HepG2 (cell line): Measurements from ENCODE around the gene RLN3. TPM values are rescaled to one million over a fixed set of nuclear protein-coding genes. Genes with fewer than 3 reads are reported as not detected.

Experiments
- ATAC-seq: fragments of 200-7000 bp; cut with Tn5 transposase; 3 replicates; pipeline ENCODE4 v1.9.1; 2020; ENCODE audit warnings: mild to moderate bottlenecking, moderate library complexity
- BruUV-seq: library from RNA; stranded (reverse); fragments of 400-500 nt; replicated peaks from 2 replicates; lab custom pipeline; 2021; lab: Mats Ljungman, UMichigan
- CTCF ChIA-PET: fragments of 300-600 bp; formaldehyde crosslinking; extraction: SDS; loops from one replicate; lab custom pipeline; 2021; ENCODE audit warnings: low total read pairs, inconsistent platforms, low intra/inter-chr PET ratio; lab: Yijun Ruan, JAX
- POLR2A ChIA-PET: fragments of 350-600 bp; sonication (Branson Sonifier 250); formaldehyde crosslinking; loops from one replicate; lab custom pipeline; 2020; ENCODE audit warnings: antibody characterized with exemption, inconsistent platforms; lab: Yijun Ruan, JAX
- DNase-seq: peaks from one replicate; pipeline ENCODE4 v3.0.0-alpha.2; 2015; ENCODE audit warnings: low spot score
- FAIRE-seq: peaks from 3 replicates; lab custom pipeline; 2011; peaks lifted over from hg19 to GRCh38; lab: Jason Lieb, UNC
- H2AFZ ChIP-seq: one replicate; pipeline ENCODE4 v1.6.1; 2011; ENCODE audit warnings: low read length, inconsistent platforms
- H3K27ac ChIP-seq: fragments of 300-600 bp; 3 replicates; pipeline ENCODE4 v1.8.0; 2011; ENCODE audit warnings: mixed run types, mild to moderate bottlenecking, mixed read lengths, low read length, inconsistent platforms; ENCODE audit not compliant: insufficient read depth; ENCODE audit errors: extremely low read length
- H3K27me3 ChIP-seq, 2 experiments: fragments of 200-600 bp in 1 of 2; 2 replicates in 1 of 2; 3 replicates in 1 of 2; pipeline versions ENCODE4 v1.6.0 to v1.8.0; 2011; ENCODE audit warnings: low read length in 2 of 2, mild to moderate bottlenecking in 2 of 2, moderate library complexity in 2 of 2, inconsistent platforms in 1 of 2; ENCODE audit not compliant: insufficient read depth in 2 of 2, control insufficient read depth in 1 of 2
- H3K36me3 ChIP-seq, 2 experiments: fragments of 200-600 bp in 1 of 2; replicated peaks in 1 of 2; 2 replicates in 1 of 2; 3 replicates in 1 of 2; pipeline versions ENCODE4 v1.5.1 to v1.8.0; 2011; ENCODE audit warnings: low read length in 2 of 2, inconsistent platforms in 1 of 2; ENCODE audit not compliant: insufficient read depth in 2 of 2, control insufficient read depth in 1 of 2
- H3K4me1 ChIP-seq: 2 replicates; pipeline ENCODE4 v1.5.1; 2012; ENCODE audit warnings: low read length, inconsistent platforms; ENCODE audit not compliant: insufficient read depth
- H3K4me2 ChIP-seq: 2 replicates; pipeline ENCODE4 v1.6.0; 2011; ENCODE audit warnings: low read depth, low read length, inconsistent platforms
- H3K4me3 ChIP-seq, 3 experiments: fragments of 200-600 bp in 1 of 3; sonication (generic), shearing (Covaris generic) in 1 of 3; replicated peaks in 1 of 3; 2 replicates each; pipeline ENCODE4 v1.5.1; 2011 to 2016; ENCODE audit warnings: low read length in 3 of 3, inconsistent platforms in 2 of 3, low read depth in 2 of 3, mild to moderate bottlenecking in 2 of 3, control low read depth in 1 of 3, mixed read lengths in 1 of 3; ENCODE audit not compliant: insufficient read depth in 1 of 3
- H3K79me2 ChIP-seq: one replicate; pipeline ENCODE4 v1.6.1; 2011; ENCODE audit warnings: low read length, inconsistent platforms; ENCODE audit not compliant: insufficient read depth
- H3K9ac ChIP-seq: 2 replicates; pipeline ENCODE4 v1.6.0; 2011; ENCODE audit warnings: mild to moderate bottlenecking, low read depth, low read length, inconsistent platforms; ENCODE audit not compliant: insufficient read depth
- H3K9me3 ChIP-seq: 2 replicates; pipeline ENCODE4 v1.5.1; 2012; ENCODE audit warnings: mild to moderate bottlenecking, low read length
- H4K20me1 ChIP-seq: 2 replicates; pipeline ENCODE4 v1.6.0; 2011; ENCODE audit warnings: inconsistent platforms, mild to moderate bottlenecking, low read length, moderate library complexity; ENCODE audit not compliant: insufficient read depth
- ETV6 ChIP-seq: sonication (generic); formaldehyde crosslinking; conservative IDR thresholded peaks from 2 replicates; pipeline ENCODE4 v1.4.0; 2020; ENCODE audit warnings: missing genetic modification reagents
- KDM2A ChIP-seq: sonication (generic); formaldehyde crosslinking; IDR thresholded peaks from 2 replicates; pipeline ENCODE4 v1.4.0; 2020; ENCODE audit warnings: low read depth, missing genetic modification reagents, borderline replicate concordance
- KLF11 ChIP-seq: IDR thresholded peaks from 2 replicates; pipeline ENCODE4 v1.6.1; 2016; ENCODE audit warnings: missing compliant biosample characterization
- MTF2 ChIP-seq: sonication (generic); formaldehyde crosslinking; IDR thresholded peaks from 2 replicates; pipeline ENCODE4 v1.5.0; 2020; ENCODE audit warnings: missing genetic modification reagents, borderline replicate concordance
- PBX3 ChIP-seq: sonication (generic); formaldehyde crosslinking; IDR thresholded peaks from 2 replicates; pipeline ENCODE4 v1.8.1; 2023; ENCODE audit warnings: missing genetic modification reagents, inconsistent platforms, borderline replicate concordance
- RNF219 ChIP-seq: sonication (generic); formaldehyde crosslinking; IDR thresholded peaks from 2 replicates; pipeline ENCODE4 v1.5.0; 2020; ENCODE audit warnings: mild to moderate bottlenecking, missing genetic modification reagents
- SAFB2 ChIP-seq: sonication (generic); formaldehyde crosslinking; IDR thresholded peaks from 2 replicates; pipeline ENCODE4 v1.5.1; 2020; ENCODE audit warnings: missing genetic modification reagents, low read depth, mild to moderate bottlenecking, borderline replicate concordance
- ZBTB1 ChIP-seq: sonication (generic); formaldehyde crosslinking; IDR thresholded peaks from 2 replicates; pipeline ENCODE4 v1.4.0; 2020; ENCODE audit warnings: missing genetic modification reagents, borderline replicate concordance
- ZNF335 ChIP-seq: sonication (generic); formaldehyde crosslinking; IDR thresholded peaks from 2 replicates; pipeline ENCODE4 v1.4.0; 2020; ENCODE audit warnings: missing genetic modification reagents
- ZNF33B ChIP-seq: sonication (generic); formaldehyde crosslinking; IDR thresholded peaks from 2 replicates; pipeline ENCODE4 v1.5.1; 2020; ENCODE audit warnings: mild to moderate bottlenecking, missing genetic modification reagents
- ZNF724P ChIP-seq: sonication (generic); formaldehyde crosslinking; IDR thresholded peaks from 2 replicates; pipeline ENCODE4 v1.8.0; 2022; ENCODE audit warnings: missing genetic modification reagents, borderline replicate concordance
- WGBS: methylation state at CpG from one replicate; pipeline ENCODE4 v1.1.6; 2017; ENCODE audit warnings: low lambda C conversion rate; 5-methylcytosine and 5-hydroxymethylcytosine counted together
- in situ Hi-C: cut with HindIII; loops from 2 replicates; pipeline ENCODE4 v1.10.0; 2017; ENCODE audit warnings: low pct_unique_long_range_greater_than_20kb; ENCODE audit not compliant: extremely low pct_ligation_motif_present
- intact Hi-C: fragments of 100-400 bp; cut with micrococcal nuclease; formaldehyde crosslinking; loops from one replicate; pipeline ENCODE4 v1.10.0; 2022; ENCODE audit not compliant: unreplicated experiment
- polyA plus RNA-seq, 8 experiments: library from polyadenylated mRNA; depleted of rRNA in 3 of 8; stranded (reverse) in 7 of 8; unstranded in 1 of 8; fragments of >200 nt; fragmentation: Illumina TruSeq in 4 of 8; extraction: Trizol in 4 of 8; gene quantifications; 2 replicates each; pipeline versions ENCODE4 v1.2.1 to v1.2.3, GENCODE V29; 2011 to 2016; ENCODE audit warnings: low read depth in 4 of 8, missing spikeins in 1 of 8, mixed read lengths in 1 of 8; ENCODE audit not compliant: insufficient read depth in 1 of 8
- total RNA-seq, 5 experiments: library from RNA; depleted of rRNA; stranded (reverse); fragments of >200 nt; fragmentation: Illumina TruSeq; extraction: Trizol; gene quantifications; 2 replicates each; pipeline ENCODE4 v1.2.3, GENCODE V29; 2016; ENCODE audit warnings: low read depth in 1 of 5

Gene RLN3
- total and polyA plus RNA-seq, 2 of the 13 experiments (the other 11 are each of a cell fraction or from before 2014, with no cell fraction given): not detected

DNA sequence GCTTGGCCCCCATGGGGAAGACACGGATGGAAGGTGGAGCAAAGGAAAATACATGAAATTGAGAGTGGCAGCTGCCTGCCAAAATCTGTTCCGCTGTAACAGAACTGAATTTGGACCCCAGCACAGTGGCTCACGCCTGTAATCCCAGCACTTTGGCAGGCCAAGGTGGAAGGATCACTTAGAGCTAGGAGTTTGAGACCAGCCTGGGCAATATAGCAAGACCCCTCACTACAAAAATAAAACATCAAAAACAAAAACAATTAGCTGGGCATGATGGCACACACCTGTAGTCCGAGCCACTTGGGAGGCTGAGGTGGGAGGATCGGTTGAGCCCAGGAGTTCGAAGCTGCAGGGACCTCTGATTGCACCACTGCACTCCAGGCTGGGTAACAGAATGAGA is 24.5 kb downstream of the RLN3 start:
- ChIA-PET POLR2A (interaction anchor here (1.1 kb wide), 1 partner anchor 19 kb away, joined by 3 read pairs; no protein-coding TSS in a partner anchor), CTCF (no interaction called here)
- Histone ChIP-seq H3K27ac (no peak overlapping the region), H2AFZ (no peak overlapping the region), H3K27me3 (no peaks in the 10 kb centered on the region), H3K9ac (no peak overlapping the region), H3K4me2 (no peak overlapping the region), H3K79me2 (no peaks in the 10 kb centered on the region), H3K4me3 (no peak overlapping the region), H4K20me1 (no peaks in the 10 kb centered on the region), H3K9me3 (peaks cover 4% of the 10 kb centered on the region), H3K36me3 (no peaks in the 10 kb centered on the region), H3K4me1 (no peaks in the 10 kb centered on the region)
- intact Hi-C loops: no loop called here
- 85% methylated on average over 6 of the region's 6 CpGs for WGBS
- TF ChIP-seq KDM2A (CRISPR knock-in tag) (no peak), MTF2 (CRISPR knock-in tag) (no peak), ZNF335 (CRISPR knock-in tag) (no peak), PBX3 (CRISPR knock-in tag) (no peak), ZBTB1 (no peak), RNF219 (CRISPR knock-in tag) (no peak), SAFB2 (CRISPR knock-in tag) (no peak), ZNF33B (CRISPR knock-in tag) (no peak), KLF11 (CRISPR knock-in tag) (no peak), ZNF724P (no peak), ETV6 (CRISPR knock-in tag) (no peak)
- FAIRE-seq (no peak), ATAC-seq (no peak), DNase-seq (no peak)
- in situ Hi-C loops: loop anchor here (25.0 kb wide), 1 partner anchor 290 kb away; the partner anchor contains the start of genes C19orf53 and MRI1
- no TSS peak for BruUV-seq
